Panc1 (cell line): ENCODE measurements around the gene VWA5B2.

Experiments
- CTCF ChIP-seq: fragments of 450-650 bp; IDR thresholded peaks from 2 replicates; pipeline ENCODE4 v1.5.1; 2017; ENCODE audit warnings: mild to moderate bottlenecking
- SIN3A ChIP-seq: IDR thresholded peaks from 2 replicates; pipeline ENCODE4 v1.6.1; 2012; ENCODE audit warnings: low read depth, mild to moderate bottlenecking, low read length, moderate library complexity, borderline replicate concordance; ENCODE audit not compliant: insufficient read depth

GRCh38 chr3:184259878-184260723 is 30.7 kb downstream of the VWA5B2 start:
- TF ChIP-seq CTCF (no peak), SIN3A (0 out of 2 replicates have a peak, but pooled peaks have one; percentile 44)
